ENCODE measurements around the gene PARP14. TPM values are rescaled to one million over a fixed set of nuclear protein-coding genes. Genes with fewer than 3 reads are reported as not detected.
"Not testable (repeated sequence)": the region's sequence is repeated elsewhere in the genome, so short reads cannot be mapped to it uniquely, and the experiment has no call there.

PARP14 gene
- total RNA-seq, 1 donor from 2014 or later = 37.5 TPM

DNA sequence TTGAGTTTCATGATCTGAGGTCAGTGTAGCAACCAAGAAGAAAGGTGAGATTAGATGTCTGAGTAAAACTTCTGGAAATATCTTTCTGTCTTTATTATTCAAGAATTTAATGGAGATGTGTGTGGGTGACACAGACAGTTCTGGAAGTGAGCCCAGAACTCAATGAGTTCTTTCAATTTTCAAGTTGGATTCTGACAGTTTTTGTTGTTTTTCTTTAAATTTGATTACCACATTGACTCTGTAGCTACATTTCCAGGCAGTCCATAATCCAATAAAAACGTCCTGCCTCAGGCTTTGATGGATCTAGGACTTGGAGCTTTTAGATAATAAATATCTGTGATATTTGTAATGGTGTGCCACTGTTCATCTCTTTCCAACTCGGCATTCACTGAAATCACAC is 3.9 kb upstream of the PARP14 start:
- no peak for ATAC-seq
- DNase-seq (ENCODE audit: low spot score) = no peak

DNA sequence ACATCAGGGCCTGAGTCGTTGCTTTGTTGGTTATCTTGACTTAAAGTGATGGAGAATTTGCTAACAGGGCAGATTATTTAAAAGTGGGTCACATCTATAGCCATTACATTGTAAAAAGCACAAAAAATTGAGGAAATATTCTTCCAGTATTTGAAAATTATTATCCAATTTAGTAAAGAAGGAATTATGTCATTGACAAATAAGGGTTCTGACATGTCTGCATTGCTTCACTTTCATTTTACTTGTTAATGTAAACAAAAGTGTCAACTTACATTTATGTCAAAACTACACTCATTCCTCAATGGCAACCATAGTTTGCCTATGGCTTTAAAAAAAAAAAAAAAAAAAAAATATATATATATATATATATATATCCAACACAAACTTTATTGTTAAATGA is 3.4 kb upstream of the PARP14 start:
- no peak for DNase-seq (ENCODE audit: low spot score)
- no peak for ATAC-seq

DNA sequence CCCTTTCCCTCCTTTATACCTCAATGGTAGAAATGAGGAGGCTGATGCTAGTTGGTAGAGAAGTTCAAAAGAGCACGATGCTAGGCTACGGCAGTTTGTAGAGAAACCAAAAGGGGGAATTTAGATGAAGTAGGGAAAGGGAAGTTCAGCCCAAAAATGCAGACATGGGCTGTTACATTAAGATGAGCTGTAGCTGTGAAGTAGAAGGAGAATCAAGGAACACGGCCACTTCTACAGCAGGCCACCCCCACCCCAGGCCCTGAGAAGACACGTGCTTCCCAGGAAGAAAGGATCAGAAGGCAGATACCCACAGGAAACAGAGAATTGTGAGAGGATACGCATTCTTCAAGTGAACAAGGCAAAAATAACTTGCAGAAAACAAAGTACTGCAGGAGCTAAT is 2.1 kb upstream of the PARP14 start:
- DNase-seq (ENCODE audit: low spot score) (no peak), ATAC-seq (no peak)

DNA sequence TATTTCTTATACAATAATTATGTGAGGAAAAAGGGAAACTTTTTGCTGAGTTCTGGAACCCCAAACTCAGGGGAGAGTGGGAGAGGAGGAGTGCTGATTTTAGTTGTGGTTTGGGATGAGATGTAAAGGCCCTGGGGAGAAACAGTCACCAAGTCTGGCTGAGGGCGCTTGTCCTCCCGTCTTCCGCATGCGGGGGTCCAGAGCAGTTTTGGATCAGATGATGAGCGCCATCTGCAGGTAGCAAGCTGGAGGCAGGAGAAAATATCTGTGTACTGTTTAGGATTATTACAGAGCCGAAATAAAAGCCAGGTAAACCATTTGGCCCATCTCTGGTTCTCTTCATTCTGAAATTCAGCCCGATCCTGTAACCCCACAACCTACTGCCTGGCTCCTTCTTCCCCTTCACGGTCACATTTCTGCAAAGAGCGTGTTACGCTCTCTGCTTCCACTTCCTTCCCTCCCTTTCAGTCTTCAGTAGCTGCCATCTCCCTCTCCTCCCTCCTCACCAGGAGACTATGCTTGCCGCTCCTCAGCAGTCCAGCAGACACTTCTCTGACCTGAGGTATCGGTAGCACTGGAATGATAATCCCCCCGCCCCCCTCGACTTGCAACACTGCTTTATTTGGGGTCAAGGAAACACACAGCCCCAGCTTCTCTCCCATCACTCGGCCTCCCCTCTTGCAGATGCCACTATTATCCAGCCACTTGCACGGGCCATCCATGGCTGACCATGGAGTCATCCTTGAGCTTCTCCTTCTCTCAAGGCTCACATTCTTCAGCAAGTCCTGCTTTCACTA is 1.4 kb upstream of the PARP14 start:
- peak; percentile 78 for ATAC-seq
- DNase-seq (ENCODE audit: low spot score) = peak; percentile 78

DNA sequence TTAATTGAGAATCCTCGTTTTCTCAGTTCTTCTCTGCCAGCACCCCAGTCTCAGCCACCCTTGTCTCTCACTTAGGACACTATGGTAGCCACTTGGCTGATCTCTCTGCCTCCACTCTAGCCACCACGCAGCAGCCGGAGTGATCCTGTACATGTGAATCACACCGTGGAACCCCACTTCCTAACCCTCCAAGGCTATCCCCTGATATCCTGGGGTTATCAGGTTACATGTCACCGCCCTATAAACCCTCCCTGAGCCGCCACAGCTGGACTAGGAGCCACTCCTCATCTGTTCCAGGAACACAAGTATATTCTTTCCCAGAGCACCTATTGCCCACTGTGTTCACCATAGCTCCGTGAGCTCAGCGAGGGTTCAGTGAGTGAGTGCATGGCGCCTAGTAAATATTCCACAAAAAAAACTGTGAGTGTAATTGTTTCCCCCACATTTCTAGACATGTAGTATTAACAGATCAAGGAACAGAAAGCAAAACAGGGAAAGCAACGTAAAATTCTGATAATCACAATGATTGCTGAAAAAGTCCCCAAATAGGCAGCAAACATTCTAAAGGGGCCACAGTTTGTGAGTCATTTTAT is 661 bp upstream of the PARP14 start:
- DNase-seq (ENCODE audit: low spot score) (peak; percentile 52), ATAC-seq (peak; percentile 53)

DNA sequence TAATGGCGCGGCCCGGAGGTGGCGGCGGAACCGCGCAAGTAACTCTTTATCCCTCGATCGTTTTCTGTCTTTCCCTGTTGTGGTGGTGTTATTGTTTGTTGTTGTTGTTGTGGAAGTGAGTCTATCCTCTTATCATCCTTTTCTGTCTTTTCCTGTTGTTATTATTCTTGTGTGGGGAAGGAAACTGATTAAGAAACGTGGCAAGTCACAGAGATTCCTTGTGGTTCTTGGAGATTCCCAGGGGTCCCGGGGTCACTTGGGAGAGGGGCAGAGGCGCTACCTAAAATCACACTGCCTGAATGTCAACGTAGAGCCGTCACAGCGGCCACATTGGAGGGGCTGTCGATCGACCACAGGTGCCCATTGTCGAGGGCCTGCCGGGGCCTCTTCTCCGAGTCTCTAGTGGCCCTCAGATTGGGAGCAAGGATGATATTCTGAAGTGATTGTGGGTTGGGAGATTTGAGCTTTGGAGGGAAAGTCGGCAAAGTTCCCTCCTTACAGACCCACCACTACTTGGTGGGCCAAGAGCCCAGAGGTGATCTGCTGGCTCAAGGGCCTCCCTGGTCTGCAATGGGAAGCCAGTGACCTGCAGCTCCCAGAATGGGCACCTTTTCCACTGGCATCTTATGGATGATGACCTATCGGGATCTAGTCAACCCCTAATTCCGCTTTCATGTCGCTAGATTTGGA is 790 bp downstream of the PARP14 start:
- DNase-seq (ENCODE audit: low spot score) (no peak), ATAC-seq (no peak)

DNA sequence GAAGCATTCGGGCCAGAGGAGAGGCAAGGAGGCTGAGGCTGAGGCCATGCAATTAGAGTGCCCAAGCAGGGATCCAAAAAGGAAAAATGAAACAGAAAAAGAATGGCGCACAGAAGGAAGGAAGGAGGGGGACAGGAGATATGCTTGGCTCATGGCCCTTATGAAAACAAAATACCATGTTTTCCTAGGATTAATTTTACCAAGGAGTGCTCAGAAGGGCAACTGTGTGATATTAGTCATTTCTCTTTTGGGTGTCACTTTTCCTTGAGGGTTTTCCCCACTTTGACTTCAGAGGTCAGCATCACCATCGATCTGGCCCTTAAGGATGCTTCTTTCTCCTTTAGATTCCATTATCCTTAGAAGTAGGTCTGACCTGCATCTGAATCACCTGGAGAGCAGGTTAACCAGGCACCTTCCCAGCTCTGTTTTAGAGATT is 1.4 kb downstream of the PARP14 start:
- DNase-seq (ENCODE audit: low spot score) (no peak), ATAC-seq (no peak)

DNA sequence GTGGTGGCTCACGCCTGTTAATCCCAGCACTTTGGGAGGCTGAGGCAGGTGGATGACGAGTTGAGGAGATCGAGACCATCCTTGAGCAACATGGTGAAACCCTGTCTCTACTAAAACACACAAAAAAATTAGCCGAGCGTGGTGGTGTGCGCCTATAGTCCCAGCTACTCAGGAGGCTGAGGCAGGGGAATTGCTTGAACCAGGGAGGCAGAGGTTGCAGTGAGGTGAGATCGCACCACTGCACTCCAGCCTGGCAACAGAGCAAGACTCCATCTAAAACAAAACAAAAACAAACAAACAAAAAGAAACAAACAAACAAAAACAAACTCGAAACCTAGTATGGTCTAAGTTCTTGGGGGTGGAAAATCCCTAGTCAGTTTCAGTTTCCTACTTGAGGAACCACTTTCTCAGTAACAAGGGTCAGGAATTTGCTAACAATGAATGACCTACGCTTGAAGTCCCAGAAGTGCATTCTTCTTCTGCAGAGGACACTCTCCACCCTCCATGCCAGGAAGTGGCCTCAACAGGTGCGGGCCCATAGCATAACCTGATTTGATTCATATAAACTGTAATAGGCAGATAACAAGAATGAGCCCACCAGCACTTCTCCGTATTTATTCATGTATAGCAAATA is 2.3 kb downstream of the PARP14 start:
- not testable (repeated sequence) for DNase-seq (ENCODE audit: low spot score); ATAC-seq

DNA sequence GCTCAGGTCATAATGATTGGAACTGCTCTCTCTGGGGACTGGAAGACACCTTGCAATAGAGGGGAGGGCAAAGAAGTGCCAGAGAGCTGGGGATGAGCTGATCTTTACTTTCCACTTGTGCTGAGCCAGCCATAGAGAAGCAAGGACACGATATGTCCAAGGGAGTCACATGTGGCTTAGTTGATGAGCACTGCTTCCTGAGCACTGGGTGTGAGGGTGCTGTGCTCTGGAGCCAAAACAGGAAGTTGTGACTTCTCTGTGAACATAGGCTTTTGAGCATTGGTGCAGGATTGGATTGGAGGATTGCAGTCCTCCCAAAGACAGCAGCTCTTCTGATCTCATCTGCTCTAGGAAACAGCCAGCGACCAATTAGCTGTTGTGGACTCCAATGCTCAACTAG is 6.7 kb downstream of the PARP14 start:
- peak; percentile 48 for ATAC-seq

DNA sequence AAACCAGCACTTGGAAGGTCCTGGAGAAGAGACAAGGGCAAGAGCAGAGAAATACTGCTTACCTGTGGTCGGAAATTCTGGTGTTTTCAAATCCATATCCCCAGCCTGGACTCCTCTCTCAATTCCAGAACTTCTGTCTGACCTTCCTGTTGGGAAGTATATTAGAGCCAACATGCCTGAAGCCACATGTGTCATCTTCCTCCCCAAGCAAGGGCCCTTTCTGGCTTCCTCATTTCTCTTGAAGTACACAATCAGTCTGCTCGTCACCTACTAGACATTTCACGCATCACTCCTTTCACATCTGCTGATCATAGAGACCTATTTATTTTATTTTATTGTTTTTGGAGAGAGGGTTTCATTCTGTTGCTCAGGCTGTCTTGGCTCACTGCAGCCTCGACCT is 8.4 kb downstream of the PARP14 start:
- no peak for ATAC-seq
- no peak for DNase-seq (ENCODE audit: low spot score)

More for the DNA sequence above, 6.7 kb downstream of the PARP14 start:
- DNase-seq (ENCODE audit: low spot score) = no peak

DNA sequence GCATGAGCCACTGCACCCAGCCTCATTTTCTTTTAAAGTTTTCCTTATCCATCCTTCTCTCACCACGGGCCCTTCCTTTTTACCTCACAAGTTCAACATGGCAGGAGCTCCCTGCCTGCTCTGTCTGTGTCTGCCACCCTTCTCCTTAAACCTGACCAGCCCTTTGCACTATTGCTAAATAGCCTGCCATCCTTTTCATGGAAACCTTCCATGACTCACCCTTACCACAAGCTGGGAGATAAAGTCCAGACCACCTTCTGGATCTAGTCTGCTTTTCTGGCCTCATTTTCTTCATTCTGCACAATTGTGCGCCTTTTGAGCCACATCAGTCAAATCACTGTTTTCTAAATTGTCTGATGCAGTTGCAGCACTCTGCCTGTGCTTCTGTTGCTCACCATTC is 8.9 kb downstream of the PARP14 start:
- no peak for ATAC-seq
- DNase-seq (ENCODE audit: low spot score) = no peak

DNA sequence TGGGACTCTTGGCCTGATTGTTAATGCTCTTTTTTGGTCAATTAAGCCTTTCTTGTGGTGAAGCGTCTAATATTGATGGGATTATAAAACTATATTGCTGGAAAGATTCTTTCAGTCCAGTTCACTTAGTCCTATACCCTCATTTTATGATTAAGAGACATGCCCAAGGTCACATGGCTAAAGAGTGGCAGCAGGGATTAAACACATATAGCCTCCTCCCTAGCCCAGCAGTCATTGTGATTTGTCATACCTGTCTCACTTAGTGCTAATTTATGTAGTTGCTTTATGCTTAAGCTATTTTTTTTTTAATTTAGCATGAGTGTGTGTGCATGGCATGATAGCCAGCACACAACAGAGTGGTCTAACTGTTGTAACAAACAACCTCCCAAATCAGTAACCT is 9.5 kb downstream of the PARP14 start:
- no peak for ATAC-seq
- DNase-seq (ENCODE audit: low spot score) = no peak

DNA sequence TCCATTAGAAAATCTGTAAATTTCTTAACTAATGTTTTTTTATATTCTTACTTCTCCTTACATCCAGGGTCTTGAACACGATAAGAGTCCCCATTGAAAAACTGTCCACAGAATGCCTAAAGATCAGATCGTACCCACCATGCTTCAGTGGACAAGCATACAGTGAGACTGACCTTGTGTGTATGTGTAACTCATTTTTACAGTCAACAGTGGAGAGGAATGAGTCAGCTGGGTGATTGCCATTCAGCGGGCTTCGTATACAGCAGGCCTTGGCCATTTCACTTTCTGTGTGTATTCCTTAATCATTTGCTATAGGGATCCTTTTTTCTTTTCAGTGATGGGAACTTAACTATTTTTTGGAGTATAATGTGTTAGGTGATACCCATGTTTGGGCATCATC is 10.6 kb downstream of the PARP14 start:
- ATAC-seq = no peak
- no peak for DNase-seq (ENCODE audit: low spot score)

DNA sequence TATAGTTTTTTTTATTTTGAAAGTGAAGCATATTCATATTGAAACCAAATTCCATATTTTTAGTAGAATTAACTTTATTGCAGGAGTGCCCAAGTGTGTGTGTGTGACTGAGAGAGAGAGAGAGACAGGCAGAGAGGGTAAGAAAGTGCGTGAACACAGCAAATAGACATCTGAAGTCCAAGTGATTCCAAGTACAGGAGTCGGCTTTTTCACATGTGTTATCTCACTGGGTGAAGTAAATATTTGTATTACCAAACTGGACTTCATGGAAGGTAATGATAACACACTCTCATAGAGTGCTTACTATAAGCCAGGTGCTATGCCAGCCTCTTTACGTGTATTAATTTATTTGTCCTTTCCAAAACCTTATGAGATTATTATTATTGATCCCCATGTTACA is 12.0 kb downstream of the PARP14 start:
- ATAC-seq (peak; percentile 89), DNase-seq (ENCODE audit: low spot score) (no peak)

DNA sequence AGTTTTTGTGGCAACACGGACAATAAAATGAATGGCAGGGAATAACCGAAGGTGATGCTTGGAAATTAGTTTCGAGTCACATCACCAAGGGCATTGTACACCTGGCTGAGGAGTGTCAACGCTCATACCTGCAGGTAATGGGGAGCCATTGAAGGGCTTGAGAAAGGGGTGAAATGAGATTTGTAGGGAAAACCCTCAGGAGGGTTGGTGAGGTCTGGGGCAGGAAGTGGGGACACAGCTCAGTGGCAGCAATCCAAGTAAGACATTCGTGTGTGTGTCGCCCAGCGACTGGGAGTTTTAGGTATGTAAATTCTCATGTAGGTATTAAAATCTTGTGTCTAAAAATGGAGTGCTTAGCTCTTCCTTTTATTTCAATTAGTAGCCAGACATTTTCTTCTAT is 14.3 kb downstream of the PARP14 start:
- no peak for DNase-seq (ENCODE audit: low spot score)
- no peak for ATAC-seq

DNA sequence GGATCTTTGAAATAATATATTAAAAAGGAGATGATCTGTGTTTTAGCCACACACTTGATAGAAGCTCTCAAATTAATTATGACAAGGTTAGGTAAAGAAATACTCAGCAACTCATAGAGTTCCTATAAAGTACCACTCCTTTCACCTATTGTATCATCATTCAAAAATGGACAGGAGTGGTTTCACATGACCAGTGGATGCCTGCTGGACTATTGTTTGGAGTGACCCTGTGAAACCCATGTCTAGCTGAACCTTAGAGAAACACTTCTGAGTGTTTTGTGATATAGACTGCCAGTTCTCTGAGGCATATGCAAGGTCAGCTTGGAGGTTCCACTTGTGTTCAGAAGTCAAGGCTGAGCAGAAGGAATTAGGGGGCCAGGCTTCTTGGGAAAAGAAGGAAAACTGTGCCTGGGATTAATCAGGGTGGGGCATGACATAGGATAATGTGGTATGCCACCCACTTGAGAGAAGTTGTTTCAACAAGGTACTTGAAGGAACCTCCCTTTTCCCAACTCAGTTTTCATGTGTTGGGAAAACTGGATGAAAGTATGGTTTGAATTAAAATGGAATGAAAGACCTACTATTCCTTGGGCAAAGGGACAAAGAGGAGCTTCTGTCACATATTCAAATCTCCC is 15.4 kb downstream of the PARP14 start:
- DNase-seq (ENCODE audit: low spot score) (no peak), ATAC-seq (no peak)

DNA sequence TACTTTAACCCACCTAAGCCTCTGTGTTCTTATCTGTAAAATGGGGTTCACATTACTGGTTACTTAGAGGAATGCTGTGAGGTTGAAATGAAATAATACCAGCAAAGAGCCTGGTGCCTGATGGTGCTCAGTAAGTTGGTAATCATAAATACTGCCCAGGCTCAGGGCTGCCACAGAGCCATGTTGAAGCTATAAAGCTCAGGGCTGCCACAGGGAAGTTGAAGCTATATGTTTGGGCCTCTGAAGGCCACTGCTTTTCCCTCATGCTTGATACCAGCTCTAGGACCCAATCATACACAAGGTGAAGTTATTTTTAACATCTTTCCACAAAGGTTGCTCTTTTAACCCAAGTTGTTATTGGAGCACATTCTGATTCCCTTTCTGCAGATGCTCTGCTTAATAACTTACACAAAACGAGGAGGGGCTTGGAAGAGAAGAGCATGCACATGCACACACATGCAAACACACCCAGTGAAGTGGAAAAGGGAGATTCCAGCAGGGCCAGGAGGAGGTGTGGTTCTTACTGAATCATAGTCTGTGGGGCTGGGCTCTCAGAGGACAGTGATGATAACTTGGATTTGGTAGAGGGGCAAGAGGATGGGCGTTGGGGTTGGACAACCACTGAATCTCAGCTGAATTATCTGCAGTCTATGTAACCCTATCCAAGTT is 17.4 kb downstream of the PARP14 start:
- no peak for ATAC-seq
- no peak for DNase-seq (ENCODE audit: low spot score)

DNA sequence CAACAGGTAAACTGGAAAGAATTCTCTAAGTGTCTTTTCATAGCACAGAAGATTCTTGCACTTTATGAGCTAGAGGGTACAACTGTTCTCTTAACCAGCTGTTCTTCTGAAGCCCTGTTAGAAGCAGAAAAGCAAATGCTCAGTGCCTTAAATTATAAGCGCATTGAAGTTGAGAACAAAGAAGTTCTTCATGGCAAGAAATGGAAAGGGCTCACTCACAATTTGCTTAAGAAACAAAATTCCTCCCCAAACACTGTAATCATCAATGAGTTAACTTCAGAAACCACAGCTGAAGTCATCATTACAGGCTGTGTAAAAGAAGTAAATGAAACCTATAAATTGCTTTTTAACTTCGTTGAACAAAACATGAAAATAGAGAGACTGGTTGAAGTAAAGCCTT is 19.6 kb downstream of the PARP14 start:
- DNase-seq (ENCODE audit: low spot score) = no peak
- ATAC-seq = no peak

DNA sequence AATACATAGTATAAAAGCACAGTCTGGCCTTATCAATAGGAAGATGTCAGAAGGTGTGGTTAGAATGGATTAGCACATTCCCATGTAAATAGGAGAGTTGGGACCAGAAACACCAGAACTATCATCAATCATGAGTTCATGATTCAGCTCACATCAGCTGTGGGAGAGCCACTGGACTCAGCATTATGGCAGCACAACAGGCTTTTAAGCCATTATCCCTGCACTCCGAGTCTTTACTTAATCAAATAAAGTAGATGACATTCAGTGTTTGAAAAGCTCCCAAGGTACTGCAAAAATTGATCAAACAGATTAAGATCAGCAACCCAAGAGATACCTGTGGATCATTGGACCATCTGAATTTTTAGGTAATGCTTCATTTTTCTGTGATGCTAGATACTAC is 24.7 kb downstream of the PARP14 start:
- ATAC-seq (no peak), DNase-seq (ENCODE audit: low spot score) (no peak)

DNA sequence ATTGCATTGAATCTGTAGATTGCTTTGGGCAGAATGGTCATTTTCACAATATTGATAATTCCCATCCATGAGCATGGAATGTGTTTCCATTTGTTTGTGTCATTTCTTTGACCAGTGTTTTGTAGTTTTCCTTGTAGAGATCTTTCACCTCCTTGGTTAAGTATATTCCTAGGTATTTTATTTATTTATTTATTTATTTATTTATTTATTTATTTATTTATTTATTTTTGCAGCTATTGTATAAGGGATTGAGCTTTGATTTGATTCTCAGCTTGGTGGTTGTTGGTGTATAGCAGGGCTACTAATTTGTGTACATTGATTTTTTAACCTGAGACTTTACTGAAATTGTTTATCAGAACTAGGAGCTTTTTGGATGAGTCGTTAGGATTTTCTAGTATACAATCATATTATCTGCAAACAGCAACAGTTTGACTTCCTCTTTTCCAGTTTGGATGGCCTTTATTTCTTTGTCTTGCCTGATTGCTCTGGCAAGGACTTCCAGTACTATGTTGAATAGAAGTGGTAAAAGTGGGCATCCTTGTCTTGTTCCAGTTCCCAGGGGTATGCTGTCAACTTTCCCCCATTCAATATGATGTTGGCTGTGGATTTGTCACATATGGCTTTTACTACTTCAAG is 30.1 kb downstream of the PARP14 start:
- not testable (repeated sequence) for ATAC-seq; DNase-seq (ENCODE audit: low spot score)
